HG02943 (cell line): ENCODE data around the gene TSPAN14.

Experiments
- ATAC-seq: cut with Tn5 transposase; IDR thresholded peaks from one replicate; pipeline ENCODE4 v1.9.1; 2021; ENCODE audit warnings: mild to moderate bottlenecking, low read depth, moderate library complexity; ENCODE audit not compliant: unreplicated experiment

The TSPAN14 gene

DNA sequence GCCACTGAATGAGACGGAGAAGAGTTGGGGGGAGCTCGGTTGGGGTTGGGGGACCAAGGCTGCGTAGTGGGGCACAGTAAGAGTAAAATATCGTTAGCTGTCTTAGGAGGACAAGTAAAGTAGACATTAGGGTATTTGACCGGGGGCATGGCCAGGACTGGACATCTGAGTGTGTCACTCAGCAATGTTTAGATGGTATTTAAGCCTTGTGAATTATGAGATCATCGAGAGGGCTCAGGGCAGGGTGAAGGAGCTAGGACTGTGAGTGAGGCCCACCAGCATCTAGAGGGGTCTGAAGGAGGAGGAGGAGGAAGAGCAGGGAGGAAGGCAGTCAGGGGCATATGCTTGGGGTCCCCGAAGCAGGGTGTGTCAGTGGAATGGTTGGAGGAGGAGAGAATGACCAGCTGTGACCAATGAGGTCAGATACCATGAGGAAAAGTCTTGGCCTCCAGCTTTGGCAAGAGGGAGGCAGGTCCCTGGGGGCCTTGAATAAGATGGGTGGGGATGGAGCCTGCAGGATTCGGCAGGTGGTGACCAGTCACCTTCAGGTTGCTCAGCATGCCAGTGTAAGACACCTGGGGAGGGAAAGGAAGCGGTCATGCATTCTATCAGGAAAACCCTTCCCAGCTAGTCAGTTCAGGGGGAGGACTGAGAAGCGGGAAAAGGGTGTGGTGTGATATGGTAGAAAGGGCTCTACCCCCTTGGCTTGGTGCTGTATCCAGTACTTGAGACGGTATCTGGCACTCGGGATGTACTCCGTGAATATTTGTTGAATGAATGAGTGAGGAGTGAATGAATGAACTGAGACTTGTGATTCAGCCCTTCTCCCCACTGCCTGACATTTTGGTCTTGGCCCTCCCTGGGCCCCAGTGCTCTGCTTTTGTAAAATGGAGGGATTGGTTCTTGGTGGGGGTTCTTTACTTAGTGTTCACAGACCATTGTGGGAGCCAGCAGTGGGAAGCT lies 48.8 kb downstream of the TSPAN14 start:
- ATAC-seq = no peak

DNA sequence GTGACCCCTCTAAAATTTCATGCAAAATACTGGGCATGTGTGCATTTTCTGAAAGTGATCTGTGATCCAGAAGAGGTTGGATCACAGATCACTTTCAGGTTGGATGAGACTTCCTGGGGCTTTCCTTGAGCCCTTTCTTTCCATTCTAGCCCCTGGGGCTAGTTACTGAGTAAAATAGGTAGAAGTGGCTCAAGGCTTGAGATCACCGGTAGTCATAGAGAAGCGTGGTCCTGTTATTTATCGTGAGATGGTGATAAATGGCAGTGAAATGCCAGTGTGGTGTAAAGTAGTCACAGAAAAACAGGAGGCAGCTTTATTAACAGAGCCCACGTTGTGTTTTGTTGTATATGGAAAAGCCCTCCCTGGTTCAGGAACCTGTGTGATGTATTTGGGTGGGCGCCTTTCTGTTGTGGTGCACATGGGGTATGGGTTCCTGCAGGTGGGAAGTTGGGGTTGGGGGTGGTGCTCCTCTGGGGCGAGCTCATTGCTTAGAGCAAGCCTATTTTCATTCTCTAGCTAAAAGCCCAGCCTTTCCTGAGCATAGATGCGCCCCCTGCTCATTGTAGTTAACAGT lies 49.6 kb downstream of the TSPAN14 start:
- no peak for ATAC-seq

DNA sequence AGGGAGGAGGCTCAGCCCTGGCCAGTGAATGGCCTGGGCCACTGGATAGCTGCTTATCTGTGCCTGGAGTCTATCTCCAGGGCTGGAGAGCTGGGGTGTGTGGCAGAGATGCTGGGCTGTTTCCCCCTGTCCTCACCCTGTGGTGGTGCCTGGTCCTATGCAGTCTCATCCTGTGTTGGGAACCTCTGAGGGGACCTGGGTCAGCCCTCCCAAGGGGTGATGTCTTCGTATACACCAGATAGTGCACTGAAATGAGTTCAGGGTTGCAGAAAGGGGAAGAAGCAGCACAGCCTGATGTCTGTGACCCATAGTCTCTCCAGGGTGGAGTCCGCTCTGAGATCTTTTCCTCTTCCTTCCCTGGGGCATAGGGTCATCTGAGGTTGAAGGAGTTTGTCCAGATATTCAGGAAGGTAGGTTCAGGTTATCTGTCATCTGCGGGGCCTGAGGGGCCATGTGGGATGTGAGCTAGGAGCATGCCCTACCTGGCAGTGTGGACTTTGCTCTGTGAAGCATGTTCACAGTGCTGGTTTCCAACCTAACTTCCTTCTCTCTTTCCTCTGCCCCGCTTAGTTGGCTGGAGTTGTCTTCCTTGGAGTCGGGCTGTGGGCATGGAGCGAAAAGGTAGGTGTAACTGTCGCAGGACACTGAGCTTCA lies 50.2 kb downstream of the TSPAN14 start:
- no peak for ATAC-seq

DNA sequence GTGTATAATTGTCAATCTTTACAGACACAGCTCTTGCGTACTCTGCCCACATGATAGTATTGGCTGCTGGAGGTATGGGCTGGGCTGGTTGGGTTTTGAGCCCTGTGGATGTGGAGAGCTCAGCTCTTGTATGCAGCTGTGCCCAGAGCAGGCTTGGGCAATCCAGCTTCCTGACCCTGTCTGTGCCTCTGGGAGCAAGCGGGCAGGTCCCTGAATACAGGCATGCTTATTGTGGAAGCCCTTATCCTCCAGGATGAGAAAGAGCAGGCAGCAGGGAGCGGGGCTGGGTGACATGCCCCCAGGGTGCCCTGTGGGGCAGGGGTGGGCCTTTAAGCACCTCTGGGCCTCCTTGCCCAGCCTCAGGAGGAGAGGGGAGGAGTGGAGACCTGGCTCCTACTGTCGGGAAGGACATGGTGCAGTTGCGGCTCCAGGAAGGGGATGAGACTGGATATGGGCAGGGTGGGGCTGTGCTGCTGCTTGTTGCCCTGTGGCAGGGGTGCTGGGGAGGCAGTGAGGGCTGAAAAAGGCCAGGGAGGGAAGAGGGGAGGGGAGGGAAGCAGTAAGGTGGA lies 50.9 kb downstream of the TSPAN14 start:
- no peak for ATAC-seq

DNA sequence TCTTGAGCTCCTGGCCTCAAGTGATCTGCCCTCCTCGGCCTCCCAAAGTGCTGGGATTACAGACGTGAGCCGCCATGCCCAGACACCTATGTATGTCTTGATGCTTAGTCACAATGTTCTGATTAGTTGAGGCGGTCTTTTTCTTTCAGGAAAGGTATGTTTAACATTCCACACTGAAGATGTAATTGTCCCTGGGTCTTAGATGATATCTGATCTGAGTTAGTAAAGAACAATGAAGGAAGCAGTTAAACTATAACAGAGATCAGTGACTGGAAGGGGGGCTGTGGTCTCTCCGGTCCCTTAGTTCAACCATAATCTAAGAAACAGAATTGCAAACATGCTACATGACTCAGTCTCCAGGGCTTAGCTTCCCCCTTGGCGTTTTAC lies 52.1 kb downstream of the TSPAN14 start:
- no peak for ATAC-seq

DNA sequence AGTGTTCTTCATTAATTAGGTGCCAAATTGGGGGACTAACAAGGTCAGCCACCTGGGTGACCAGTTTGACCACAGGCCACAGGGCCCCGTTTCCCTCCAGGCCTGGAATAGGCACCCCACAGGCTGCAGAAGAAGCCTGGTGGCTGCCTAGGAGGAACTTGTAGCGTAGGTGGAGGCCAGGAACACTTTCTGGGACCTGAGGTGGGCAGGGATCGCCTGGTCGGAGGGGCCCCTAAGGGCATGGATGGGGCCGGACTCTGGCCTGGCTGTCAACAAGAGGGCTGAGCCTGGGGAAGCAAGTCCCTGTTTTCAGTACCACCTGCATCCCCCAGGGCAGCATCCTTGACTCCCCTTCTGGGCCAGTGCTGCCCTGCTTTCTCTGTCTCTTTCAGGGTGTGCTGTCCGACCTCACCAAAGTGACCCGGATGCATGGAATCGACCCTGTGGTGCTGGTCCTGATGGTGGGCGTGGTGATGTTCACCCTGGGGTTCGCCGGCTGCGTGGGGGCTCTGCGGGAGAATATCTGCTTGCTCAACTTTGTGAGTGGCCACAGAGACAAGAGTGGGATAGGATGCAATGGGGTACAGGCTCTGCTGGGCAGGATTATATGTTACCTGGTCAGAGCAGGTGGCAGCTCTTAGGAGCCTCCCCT lies 52.9 kb downstream of the TSPAN14 start:
- ATAC-seq = no peak

DNA sequence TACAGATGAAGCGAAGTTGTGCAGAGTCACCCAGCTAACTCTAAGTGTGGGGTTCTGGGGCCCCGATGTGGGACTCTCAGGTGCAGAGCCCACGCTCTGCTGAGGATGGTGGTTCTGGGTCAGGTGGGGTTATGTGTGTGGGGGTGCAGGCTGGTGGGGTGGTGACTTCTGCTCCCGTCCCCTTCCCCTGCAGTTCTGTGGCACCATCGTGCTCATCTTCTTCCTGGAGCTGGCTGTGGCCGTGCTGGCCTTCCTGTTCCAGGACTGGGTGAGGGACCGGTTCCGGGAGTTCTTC lies 54.9 kb downstream of the TSPAN14 start:
- ATAC-seq = no peak

DNA sequence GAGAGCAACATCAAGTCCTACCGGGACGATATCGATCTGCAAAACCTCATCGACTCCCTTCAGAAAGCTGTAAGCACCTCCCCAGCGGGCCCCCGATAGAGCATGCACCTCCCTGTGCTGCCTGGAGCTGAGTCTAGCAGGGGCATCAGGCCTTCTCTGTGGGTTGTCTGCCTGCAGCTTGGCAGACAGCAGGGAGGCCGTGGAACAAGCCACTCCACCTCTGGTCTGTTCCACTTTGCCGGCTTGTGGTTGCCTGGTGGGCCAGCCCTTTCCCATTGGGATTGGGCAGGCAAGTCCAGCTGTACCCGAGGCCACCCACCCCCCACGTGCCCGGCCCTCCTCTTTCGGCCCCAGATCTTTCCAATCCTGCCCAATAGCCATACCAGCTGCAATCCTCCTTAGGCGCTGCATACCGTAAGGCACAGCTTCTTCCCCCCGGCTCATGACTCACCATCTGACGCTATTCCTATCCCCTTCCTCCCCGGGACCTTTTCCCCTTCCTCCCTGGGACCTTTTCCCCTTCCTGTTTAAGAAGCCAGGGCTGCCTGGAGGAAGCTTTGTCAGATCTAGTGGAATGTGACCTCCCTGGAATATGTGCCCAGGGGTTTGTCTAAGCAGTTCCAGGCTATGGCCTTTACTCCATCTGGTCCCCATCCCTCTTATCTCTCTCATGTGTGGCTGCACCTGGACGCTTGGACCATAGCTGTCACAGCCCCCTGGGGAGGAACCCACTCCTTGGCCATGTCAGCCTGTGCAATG lies 55.5 kb downstream of the TSPAN14 start:
- no peak for ATAC-seq

DNA sequence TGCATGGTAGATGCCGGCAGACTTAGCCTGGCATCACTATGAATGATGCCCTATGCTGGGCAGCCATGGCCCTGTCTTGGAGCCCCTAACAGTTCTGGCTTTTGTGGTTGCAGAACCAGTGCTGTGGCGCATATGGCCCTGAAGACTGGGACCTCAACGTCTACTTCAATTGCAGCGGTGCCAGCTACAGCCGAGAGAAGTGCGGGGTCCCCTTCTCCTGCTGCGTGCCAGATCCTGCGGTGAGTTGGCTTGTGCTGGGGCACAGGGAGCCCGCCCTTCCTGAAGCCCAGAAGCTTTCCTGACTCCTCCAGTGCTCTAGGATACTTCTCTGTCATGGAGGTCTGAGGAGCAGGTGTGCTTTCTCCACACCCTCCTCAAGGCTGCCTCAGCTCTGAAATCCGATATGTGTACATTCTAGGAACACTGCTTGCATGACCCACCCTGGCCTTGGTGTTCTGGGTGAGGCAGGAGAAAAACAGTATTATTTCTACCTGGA lies 58.0 kb downstream of the TSPAN14 start:
- ATAC-seq = no peak

DNA sequence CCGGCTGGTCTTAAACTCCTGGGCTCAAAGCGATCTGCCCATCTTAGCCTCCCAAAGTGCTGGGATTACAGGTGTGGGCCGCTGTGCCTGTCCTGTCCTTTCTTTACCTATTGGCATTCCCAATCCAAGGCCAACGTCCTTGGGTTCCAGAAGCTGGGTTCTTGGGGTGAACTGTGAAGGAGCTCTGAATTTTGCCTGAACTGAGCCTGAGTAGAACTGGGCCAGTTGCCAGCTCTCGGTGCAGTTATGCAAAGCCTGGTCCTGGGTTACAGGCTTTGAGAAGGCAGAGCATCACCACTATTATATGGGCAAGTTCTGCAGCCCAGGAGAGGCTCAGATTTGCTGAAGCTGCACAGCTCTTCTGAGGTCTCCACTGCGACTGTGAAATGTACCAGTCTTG lies 59.0 kb downstream of the TSPAN14 start:
- ATAC-seq = no peak

DNA sequence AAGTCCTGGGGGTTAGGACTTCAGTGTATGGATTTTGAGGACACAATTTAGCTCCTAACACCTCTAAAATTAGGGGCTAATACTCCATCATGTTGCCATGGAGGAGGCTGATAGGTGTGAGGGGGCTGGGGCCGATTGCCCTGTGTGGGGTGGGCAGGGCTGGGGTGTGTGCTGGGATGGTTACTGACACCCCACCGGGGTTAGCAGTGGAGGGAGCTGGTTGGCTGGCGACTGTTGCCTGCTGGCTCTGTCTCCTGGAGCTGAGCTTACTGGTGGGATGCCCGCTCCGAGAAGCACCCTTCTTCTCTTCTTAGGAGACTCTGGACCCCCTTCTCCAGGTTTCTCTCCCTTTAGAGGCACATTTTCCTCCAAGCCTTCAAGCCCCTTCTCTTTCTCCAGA lies 61.4 kb downstream of the TSPAN14 start:
- no peak for ATAC-seq

DNA sequence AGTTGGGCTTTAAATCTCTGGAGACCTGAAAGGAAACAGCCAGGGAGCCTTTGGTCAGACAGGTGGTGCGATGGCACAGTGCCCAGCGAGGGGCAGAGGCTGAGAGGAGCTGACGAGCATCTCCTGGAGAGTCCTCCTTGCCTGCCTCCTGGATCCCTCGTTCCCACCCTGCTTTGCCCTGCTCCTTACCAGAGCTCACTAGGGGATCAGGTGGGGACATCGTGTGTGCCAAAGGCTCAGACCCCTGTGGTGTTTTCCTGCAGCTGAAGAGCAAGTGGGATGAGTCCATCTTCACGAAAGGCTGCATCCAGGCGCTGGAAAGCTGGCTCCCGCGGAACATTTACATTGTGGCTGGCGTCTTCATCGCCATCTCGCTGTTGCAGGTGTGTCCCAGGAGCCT lies 61.8 kb downstream of the TSPAN14 start:
- ATAC-seq = no peak

DNA sequence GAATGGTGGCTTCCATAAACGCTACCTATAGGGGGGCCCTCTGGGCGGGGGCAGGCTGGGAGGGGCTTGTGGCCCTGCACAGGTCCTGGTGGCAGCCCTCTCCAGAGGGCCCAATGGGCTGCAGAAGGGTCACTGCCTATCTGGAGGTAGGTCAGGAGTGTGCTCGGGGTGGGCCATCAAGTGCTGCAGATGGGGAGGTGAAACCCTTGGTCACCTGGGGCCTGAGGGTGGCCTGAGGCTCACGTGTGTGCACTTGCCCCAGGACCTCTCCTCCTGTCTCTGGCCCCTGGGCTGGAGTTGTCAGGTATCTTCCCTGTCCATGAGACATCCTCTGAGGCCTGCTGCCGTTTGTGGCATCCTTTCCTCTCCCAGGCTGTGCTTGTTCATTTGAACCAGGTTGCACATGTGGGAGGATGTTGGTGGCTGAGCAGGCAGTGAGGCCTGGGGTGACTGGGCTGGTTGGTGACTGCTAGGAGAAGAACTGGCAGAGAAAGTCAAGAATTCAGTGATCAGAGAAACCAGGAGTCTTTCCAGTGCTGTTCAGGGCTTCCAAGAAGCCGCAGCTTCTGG lies 62.5 kb downstream of the TSPAN14 start:
- ATAC-seq = no peak

DNA sequence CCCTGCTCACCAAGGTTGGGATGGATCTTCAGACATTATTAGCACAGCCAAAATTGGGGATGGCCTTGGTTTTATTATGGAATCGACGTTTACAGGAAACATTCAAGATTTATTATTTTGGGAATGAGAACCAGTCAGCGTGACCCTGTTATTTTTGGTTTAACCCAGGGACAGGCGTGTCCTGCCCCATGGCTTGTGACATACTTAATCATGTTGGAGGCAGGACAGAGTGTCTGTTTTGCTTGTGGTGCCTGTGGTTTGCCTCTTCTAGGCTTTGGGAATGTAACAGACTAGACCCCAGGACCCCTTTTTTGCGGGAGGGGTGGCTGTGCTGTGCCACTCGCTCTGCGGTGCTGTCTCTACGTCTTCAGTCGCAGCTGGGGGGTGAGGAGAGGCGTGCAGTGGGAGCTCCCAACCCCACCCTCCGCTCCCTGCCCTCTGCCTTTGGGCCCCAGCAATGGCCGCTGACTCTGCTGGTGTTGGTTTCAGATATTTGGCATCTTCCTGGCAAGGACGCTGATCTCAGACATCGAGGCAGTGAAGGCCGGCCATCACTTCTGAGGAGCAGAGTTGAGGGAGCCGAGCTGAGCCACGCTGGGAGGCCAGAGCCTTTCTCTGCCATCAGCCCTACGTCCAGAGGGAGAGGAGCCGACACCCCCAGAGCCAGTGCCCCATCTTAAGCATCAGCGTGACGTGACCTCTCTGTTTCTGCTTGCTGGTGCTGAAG lies 63.5 kb downstream of the TSPAN14 start:
- no peak for ATAC-seq

DNA sequence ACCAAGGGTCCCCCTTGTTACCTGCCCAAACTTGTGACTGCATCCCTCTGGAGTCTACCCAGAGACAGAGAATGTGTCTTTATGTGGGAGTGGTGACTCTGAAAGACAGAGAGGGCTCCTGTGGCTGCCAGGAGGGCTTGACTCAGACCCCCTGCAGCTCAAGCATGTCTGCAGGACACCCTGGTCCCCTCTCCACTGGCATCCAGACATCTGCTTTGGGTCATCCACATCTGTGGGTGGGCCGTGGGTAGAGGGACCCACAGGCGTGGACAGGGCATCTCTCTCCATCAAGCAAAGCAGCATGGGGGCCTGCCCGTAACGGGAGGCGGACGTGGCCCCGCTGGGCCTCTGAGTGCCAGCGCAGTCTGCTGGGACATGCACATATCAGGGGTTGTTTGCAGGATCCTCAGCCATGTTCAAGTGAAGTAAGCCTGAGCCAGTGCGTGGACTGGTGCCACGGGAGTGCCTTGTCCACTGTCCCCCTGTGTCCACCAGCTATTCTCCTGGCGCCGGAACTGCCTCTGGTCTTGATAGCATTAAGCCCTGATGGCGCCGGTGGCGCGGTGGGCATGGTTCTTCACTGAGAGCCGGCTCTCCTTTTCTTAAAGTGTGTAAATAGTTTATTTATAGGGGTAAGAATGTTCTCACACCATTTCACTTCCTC lies 64.2 kb downstream of the TSPAN14 start:
- no peak for ATAC-seq

DNA sequence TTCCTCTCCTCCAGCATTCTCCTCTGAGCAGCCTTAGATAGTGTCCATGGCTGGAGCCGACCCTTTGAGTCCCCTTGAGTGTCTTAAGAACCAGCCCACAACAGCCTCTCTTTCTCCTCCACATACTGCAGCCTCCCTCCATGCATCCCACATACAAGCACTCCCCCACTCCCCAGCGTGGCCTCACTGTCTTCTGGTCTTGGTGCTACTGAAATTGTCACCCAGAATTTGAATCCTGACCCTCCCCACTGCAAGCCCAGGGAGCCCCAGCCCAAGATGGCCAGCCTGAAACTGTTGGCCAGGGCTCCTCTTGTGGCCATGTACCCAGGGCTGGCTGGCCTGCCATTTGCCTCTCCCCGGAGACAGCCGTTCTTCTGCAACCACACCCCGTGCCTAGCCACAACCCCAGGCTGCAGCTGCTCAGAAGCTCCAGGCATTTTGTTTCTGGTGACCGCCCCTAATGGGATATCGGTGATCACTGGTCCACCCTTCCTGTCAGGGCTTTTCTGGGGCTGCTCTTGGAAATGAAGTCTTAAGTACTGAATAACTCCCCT lies 64.8 kb downstream of the TSPAN14 start:
- no peak for ATAC-seq

DNA sequence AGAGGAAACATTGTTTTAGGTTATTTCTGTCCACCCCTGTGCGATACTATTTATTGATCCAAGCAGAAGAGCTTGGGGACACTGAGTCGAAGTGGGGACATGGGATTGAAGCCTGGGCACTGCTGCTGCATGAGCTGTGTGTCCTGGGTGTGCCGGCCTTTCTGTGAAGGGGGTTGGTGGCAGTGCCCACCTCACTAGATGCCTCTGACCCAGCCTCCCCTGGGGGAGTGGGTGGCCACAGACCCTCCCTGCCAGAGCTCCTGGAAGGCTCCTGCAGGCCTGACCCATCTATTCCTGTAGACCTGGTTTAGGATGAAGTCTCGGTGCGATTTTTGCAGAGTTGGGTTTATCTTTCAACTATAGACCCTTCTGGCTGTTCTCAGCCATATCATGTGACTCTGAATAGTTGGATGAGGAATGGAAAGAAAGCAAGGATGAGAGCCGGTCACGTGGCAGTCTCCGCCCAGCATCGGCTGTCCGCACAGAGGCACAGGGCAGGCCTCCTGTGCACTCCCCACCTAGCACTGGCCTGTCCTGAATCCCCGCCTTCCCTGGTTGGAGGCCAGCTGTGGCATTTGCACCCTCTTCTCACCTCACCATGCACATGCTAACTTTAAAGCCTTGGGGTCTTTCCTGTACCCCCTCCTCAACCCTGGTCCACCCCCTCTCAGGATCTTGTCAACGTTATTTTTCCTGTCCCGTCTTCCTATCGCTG lies 66.0 kb downstream of the TSPAN14 start:
- no peak for ATAC-seq
